Measurements from ENCODE around the gene PDZRN3. TPM values are rescaled to one million over a fixed set of nuclear protein-coding genes. Genes with fewer than 3 reads are reported as not detected.

The PDZRN3 gene
- total and polyA plus RNA-seq, 7 donors = 2.5 to 39.3 (median 16.0) TPM

DNA sequence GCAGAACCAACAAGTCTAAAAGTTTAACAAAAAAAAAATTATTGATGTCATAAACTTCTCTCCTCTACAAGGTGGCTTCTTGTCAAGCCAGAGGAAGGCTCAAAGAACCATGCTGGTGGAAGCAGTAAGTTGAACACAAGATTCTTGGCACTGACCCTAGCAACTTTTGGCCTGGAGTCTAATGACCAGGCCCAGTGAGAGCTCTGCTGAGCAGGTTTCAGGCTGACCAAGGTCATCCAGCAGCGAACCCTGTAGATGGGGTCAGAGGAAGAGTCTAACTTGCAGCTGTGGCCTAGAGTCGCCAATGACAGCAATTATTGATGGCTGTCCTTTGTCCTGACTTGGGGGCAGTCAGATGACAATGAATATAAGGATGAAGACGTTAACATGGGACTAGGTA is 43.1 kb upstream of the PDZRN3 start:
- 31 to 54% (median 33%) methylated on average over 3 of the region's 3 CpGs for WGBS, 3 donors
- intact Hi-C loops (cut with DNase I) = no loop called here
- H3K27ac ChIP-seq = no peak overlapping the region
- H3K36me3 ChIP-seq (ENCODE audit: insufficient read depth in 1 of 2, low read depth in 1 of 2) = no peaks in the 10 kb centered on the region
- no peak for DNase-seq
- no peak overlapping the region for H3K4me3 ChIP-seq
- no peak for ATAC-seq
- no peaks in the 10 kb centered on the region for H3K9me3 ChIP-seq
- no peaks in the 10 kb centered on the region for H3K27me3 ChIP-seq (ENCODE audit: insufficient read depth in 3 of 3, low read length in 2 of 3)
- TF ChIP-seq, protein P1, sequence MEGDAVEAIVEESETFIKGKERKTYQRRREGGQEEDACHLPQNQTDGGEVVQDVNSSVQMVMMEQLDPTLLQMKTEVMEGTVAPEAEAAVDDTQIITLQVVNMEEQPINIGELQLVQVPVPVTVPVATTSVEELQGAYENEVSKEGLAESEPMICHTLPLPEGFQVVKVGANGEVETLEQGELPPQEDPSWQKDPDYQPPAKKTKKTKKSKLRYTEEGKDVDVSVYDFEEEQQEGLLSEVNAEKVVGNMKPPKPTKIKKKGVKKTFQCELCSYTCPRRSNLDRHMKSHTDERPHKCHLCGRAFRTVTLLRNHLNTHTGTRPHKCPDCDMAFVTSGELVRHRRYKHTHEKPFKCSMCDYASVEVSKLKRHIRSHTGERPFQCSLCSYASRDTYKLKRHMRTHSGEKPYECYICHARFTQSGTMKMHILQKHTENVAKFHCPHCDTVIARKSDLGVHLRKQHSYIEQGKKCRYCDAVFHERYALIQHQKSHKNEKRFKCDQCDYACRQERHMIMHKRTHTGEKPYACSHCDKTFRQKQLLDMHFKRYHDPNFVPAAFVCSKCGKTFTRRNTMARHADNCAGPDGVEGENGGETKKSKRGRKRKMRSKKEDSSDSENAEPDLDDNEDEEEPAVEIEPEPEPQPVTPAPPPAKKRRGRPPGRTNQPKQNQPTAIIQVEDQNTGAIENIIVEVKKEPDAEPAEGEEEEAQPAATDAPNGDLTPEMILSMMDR (IDR thresholded peaks at IDR 0.05) = no peak
- no peaks in the 10 kb centered on the region for H3K4me1 ChIP-seq

DNA sequence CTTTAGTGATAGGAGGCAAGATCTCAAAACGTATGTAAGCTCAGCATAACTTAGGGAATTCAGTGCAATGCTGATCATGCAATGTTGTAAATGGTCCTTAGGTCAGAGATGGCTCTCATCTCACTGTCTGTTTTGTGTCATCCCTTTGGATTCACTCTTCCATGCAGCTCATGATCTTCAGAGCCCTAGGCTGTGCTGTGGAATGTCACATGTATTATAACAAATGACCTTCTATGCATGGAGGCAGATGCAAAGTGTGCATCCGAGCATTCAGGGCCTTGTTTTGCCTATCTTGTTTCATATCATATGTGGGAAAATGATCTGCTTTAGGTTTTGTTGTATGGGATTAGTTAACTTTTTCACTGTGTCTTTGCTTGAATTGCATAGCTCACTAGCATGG is 40.5 kb upstream of the PDZRN3 start:
- H3K4me3 ChIP-seq = no peak overlapping the region
- H3K9me3 ChIP-seq = no peaks in the 10 kb centered on the region
- intact Hi-C loops (cut with DNase I) = no loop called here
- DNase-seq (no peak), ATAC-seq (no peak)
- 84 to 88% (median 87%) methylated on average over 2 of the region's 2 CpGs for WGBS, 3 donors
- H3K27ac ChIP-seq = no peak overlapping the region
- H3K4me1 ChIP-seq = no peaks in the 10 kb centered on the region
- TF ChIP-seq, protein P1 (IDR thresholded peaks at IDR 0.05) = no peak
- no peaks in the 10 kb centered on the region for H3K36me3 ChIP-seq (ENCODE audit: insufficient read depth in 1 of 2, low read depth in 1 of 2)
- no peaks in the 10 kb centered on the region for H3K27me3 ChIP-seq (ENCODE audit: insufficient read depth in 3 of 3, low read length in 2 of 3)

DNA sequence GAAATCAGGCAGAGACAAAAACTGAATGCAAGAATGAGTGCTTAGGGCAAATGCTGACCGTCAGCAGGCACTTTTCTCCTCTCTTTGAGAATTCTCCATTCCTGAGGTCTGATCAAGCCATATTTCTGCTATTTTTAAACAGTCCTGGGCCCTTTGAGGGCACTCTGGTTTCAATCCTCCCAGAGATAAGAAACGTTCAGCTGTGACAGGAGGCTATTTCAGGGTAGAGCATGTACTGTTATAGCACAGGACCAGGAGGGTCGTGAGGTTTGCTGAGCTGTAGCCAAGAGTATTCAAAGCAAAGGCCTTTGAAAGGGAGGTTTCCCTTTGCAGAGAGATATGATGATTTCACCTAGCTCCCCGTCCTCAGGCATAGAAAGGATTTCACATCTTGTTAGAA is 39.6 kb upstream of the PDZRN3 start:
- 40 to 56% (median 44%) methylated on average over 4 of the region's 4 CpGs for WGBS, 3 donors
- TF ChIP-seq, protein P1 (IDR thresholded peaks at IDR 0.05) = no peak
- ATAC-seq = no peak
- intact Hi-C loops (cut with DNase I) = no loop called here
- H3K4me3 ChIP-seq = no peak overlapping the region
- no peak for DNase-seq
- H3K4me1 ChIP-seq = no peaks in the 10 kb centered on the region
- H3K27ac ChIP-seq = no peak overlapping the region
- H3K36me3 ChIP-seq (ENCODE audit: insufficient read depth in 1 of 2, low read depth in 1 of 2) = no peaks in the 10 kb centered on the region
- H3K9me3 ChIP-seq = no peaks in the 10 kb centered on the region
- no peaks in the 10 kb centered on the region for H3K27me3 ChIP-seq (ENCODE audit: insufficient read depth in 3 of 3, low read length in 2 of 3)

DNA sequence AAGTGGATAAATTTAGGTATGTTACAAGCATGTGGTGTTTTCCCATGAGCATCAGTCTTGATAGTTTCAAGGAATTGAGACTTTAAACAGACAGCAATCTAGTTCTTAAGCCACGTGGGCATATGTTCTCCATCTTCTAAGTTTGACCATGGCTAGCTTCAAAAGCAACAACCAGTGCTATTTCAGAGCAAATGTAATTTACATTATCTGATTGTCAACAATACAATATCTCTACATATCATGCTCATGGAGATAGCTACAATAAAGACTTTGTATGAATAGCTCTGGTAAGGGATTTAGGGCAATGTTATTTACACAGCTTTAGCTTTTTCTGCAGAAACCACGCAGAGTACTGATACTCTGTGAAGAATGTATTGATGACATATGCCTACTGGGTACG is 38.8 kb upstream of the PDZRN3 start:
- no peak overlapping the region for H3K4me3 ChIP-seq
- no peak for ATAC-seq
- no peaks in the 10 kb centered on the region for H3K27me3 ChIP-seq (ENCODE audit: insufficient read depth in 3 of 3, low read length in 2 of 3)
- no peaks in the 10 kb centered on the region for H3K9me3 ChIP-seq
- TF ChIP-seq, protein P1 (IDR thresholded peaks at IDR 0.05) = no peak
- intact Hi-C loops (cut with DNase I) = no loop called here
- no peaks in the 10 kb centered on the region for H3K4me1 ChIP-seq
- no peak for DNase-seq
- no peak overlapping the region for H3K27ac ChIP-seq
- WGBS, 3 donors = 84 to 91% (median 85%) methylated on average over 3 of the region's 3 CpGs
- H3K36me3 ChIP-seq (ENCODE audit: insufficient read depth in 1 of 2, low read depth in 1 of 2) = no peaks in the 10 kb centered on the region

DNA sequence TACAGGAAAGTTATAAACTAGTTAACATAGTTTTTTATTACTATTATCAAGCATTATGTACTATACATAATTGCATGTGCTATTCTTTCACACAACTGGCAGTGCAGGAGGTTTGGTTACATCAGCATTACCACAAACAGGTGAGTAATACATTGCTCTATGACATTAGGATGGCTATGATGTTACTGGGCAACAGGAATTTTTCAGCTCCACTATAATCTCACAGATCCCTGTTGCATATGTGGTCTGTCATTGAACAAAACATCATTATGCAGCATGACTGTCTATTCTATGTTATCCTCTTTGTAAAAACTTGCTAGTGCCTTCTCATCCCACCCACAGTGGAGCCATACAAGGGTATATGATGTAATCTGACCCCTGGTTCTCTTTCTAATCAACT is 36.5 kb upstream of the PDZRN3 start:
- H3K36me3 ChIP-seq (ENCODE audit: insufficient read depth in 1 of 2, low read depth in 1 of 2) = no peaks in the 10 kb centered on the region
- no peak for ATAC-seq
- no peaks in the 10 kb centered on the region for H3K27me3 ChIP-seq (ENCODE audit: insufficient read depth in 3 of 3, low read length in 2 of 3)
- no peaks in the 10 kb centered on the region for H3K9me3 ChIP-seq
- no peak for DNase-seq
- TF ChIP-seq, protein P1 (IDR thresholded peaks at IDR 0.05) = no peak
- no peaks in the 10 kb centered on the region for H3K4me1 ChIP-seq
- H3K27ac ChIP-seq = no peak overlapping the region
- intact Hi-C loops (cut with DNase I) = no loop called here
- H3K4me3 ChIP-seq = no peak overlapping the region

Data from psoas muscle (tissue), 8 donors.